ENCODE data around the gene TSACC.
"Not testable (repeated sequence)": the region's sequence is repeated elsewhere in the genome, so short reads cannot be mapped to it uniquely, and the experiment has no call there.

Gene TSACC

GRCh38 chr1:156338180-156338976 is at the start of gene TSACC, which contains the start of gene CCT3:
TSACC (plus strand) TSS chr1:156338526; CDS start chr1:156339758, 1,232 bp downstream.
CCT3 (minus strand) TSS chr1:156338292; CDS start chr1:156338184, 108 bp downstream.
- DNase-seq = peak; percentile 95

GRCh38 chr1:156289857-156290256 is 48.5 kb upstream of the TSACC start:
- no peak for DNase-seq

- DNase-seq = peak; percentile 78
Measured at GRCh38 chr1:156291226-156292061, 46.9 kb upstream of the TSACC start.

- DNase-seq = no peak
Measured at GRCh38 chr1:156293098-156293434, 45.3 kb upstream of the TSACC start.

- no peak for DNase-seq
Measured at GRCh38 chr1:156293895-156294294, 44.4 kb upstream of the TSACC start.

- no peak for DNase-seq
Measured at GRCh38 chr1:156295391-156295947, 42.9 kb upstream of the TSACC start, which contains the start of gene GLMP. GLMP (minus strand) TSS chr1:156295679; CDS start chr1:156295645, 34 bp downstream.

- DNase-seq = no peak
Measured at GRCh38 chr1:156298852-156299357, 39.4 kb upstream of the TSACC start, which contains the start of gene VHLL. VHLL (minus strand) TSS chr1:156299307; CDS start chr1:156299189, 118 bp downstream.

GRCh38 chr1:156303241-156303640 is 35.1 kb upstream of the TSACC start:
- DNase-seq = no peak

GRCh38 chr1:156305215-156305614 is 33.1 kb upstream of the TSACC start:
- DNase-seq = no peak

- DNase-seq = no peak
Measured at GRCh38 chr1:156308078-156308477, 30.2 kb upstream of the TSACC start.

- no peak for DNase-seq
Measured at GRCh38 chr1:156310962-156311361, 27.4 kb upstream of the TSACC start.

- no peak for DNase-seq
Measured at GRCh38 chr1:156316909-156317308, 21.4 kb upstream of the TSACC start.

GRCh38 chr1:156319664-156320063 is 18.7 kb upstream of the TSACC start:
- no peak for DNase-seq

GRCh38 chr1:156320560-156320959 is 17.8 kb upstream of the TSACC start:
- no peak for DNase-seq

GRCh38 chr1:156323179-156323578 is 15.1 kb upstream of the TSACC start:
- not testable (repeated sequence) for DNase-seq

GRCh38 chr1:156336242-156336641 is 2.1 kb upstream of the TSACC start:
- no peak for DNase-seq

GRCh38 chr1:156337052-156337887 is 1.1 kb upstream of the TSACC start:
- no peak for DNase-seq

- no peak for DNase-seq
Measured at GRCh38 chr1:156337888-156338179, 492 bp upstream of the TSACC start.

- DNase-seq = no peak
Measured at GRCh38 chr1:156342166-156342955, 4.0 kb downstream of the TSACC start.

- no peak for DNase-seq
Measured at GRCh38 chr1:156344409-156344808, 6.1 kb downstream of the TSACC start.

- not testable (repeated sequence) for DNase-seq
Measured at GRCh38 chr1:156346035-156346434, 7.7 kb downstream of the TSACC start.

- no peak for DNase-seq
Measured at GRCh38 chr1:156346636-156347035, 8.3 kb downstream of the TSACC start.

Measured in GOT3 (cell line).